Activated CD8-positive, alpha-beta T cell treated with anti-CD3 and anti-CD28 coated beads for 36 hours (primary cell): ENCODE results near the gene CHURC1. TPM values are rescaled to one million over a fixed set of nuclear protein-coding genes. Genes with fewer than 3 reads are reported as not detected.

Experiments
- ATAC-seq: fragments of 200-7000 bp; cut with Tn5 transposase; one replicate; pipeline ENCODE4 v1.10.0; 2021; ENCODE audit warnings: mild to moderate bottlenecking, moderate library complexity
- CTCF ChIA-PET: fragments of 350-600 bp; sonication (Branson Sonifier 250); formaldehyde crosslinking; loops from one replicate; lab custom pipeline; 2021; ENCODE audit warnings: antibody characterized with exemption; lab: Charles Lee
- POLR2A ChIA-PET: fragments of 350-600 bp; sonication (Branson Sonifier 250); formaldehyde crosslinking; loops from one replicate; lab custom pipeline; 2021; ENCODE audit warnings: antibody characterized with exemption; lab: Charles Lee
- DNase-seq: peaks from one replicate; pipeline ENCODE4 v3.0.0-alpha.2; 2020
- H3K27ac Mint-ChIP-seq: one replicate; pipeline ENCODE4 v1.8.0; 2021; ENCODE audit warnings: mild to moderate bottlenecking, mixed read lengths
- H3K27me3 Mint-ChIP-seq: one replicate; pipeline ENCODE4 v1.8.0; 2021; ENCODE audit warnings: mixed read lengths
- H3K36me3 Mint-ChIP-seq: one replicate; pipeline ENCODE4 v1.8.0; 2021; ENCODE audit warnings: low read depth, mixed read lengths
- H3K4me1 Mint-ChIP-seq: one replicate; pipeline ENCODE4 v1.8.0; 2021; ENCODE audit warnings: low read depth, mixed read lengths
- H3K4me3 Mint-ChIP-seq: one replicate; pipeline ENCODE4 v1.8.0; 2021; ENCODE audit warnings: mild to moderate bottlenecking, moderate library complexity, mixed read lengths
- H3K9me3 Mint-ChIP-seq: one replicate; pipeline ENCODE4 v1.8.0; 2021; ENCODE audit warnings: mixed read lengths
- CTCF ChIP-seq: fragments of 200-600 bp; IDR thresholded peaks from one replicate; pipeline ENCODE4 v1.8.0; 2022; ENCODE audit warnings: antibody characterized with exemption, mild to moderate bottlenecking
- intact Hi-C: fragments of 100-400 bp; cut with micrococcal nuclease; formaldehyde crosslinking; loops from one replicate; pipeline ENCODE4 v1.10.0; 2022
- total RNA-seq, 2 experiments: library from RNA; stranded (reverse); gene quantifications; one replicate each; pipeline ENCODE4 v1.2.3, GENCODE V29; 2021

CHURC1 gene
- total RNA-seq, 2 experiments from 2014 or later: 47.0 to 57.4 TPM

- CTCF ChIA-PET: no interaction called here
- Mint-ChIP-seq H3K36me3 (no peaks in the 10 kb centered on the region), H3K27me3 (no peaks in the 10 kb centered on the region), H3K4me3 (peak within 1 kb of the TSS; percentile 76), H3K9me3 (no peaks in the 10 kb centered on the region), H3K4me1 (peaks cover 3% of the 10 kb centered on the region), H3K27ac (peak within 1 kb of the TSS; percentile 71)
- ATAC-seq: peak; percentile 76
- POLR2A ChIA-PET: no interaction called here
- TF ChIP-seq CTCF: no peak
- DNase-seq: peak; percentile 39
- intact Hi-C loops: no loop called here
Measured at GRCh38 chr14:64971943-64972791, 57.9 kb downstream of the CHURC1 start, which contains the start of gene RAB15. Gene RAB15, minus strand, starts transcription at chr14:64972336. Its CDS starts 260 bp downstream, at chr14:64972076.

DNA sequence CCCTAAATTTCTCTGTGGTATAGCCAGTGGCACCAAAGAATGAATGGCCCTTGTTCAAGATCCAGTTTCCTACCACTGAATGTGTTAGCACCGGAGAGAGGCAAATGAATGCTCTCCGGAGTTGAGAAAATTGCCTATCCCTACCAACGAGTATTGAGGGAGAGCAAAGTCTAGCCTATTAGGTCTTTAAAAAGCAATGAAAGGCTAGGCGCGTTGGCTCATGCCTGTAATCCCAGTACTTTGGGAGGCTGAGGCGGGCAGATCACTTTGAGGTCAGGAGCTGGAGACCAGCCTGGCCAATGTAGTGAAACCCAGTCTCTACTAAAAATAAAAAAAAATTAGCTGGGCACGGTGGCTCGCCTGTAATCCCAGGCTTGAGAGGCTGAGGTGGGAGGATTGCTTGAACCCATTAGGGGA is 58.8 kb downstream of the CHURC1 start:
- H3K9me3 Mint-ChIP-seq: no peaks in the 10 kb centered on the region
- POLR2A ChIA-PET: no interaction called here
- H3K4me1 Mint-ChIP-seq: peaks cover 3% of the 10 kb centered on the region
- H3K4me3 Mint-ChIP-seq: peak overlapping the region; percentile 76
- no peaks in the 10 kb centered on the region for H3K36me3 Mint-ChIP-seq
- intact Hi-C loops: no loop called here
- ATAC-seq: no peak
- no peak for TF ChIP-seq CTCF
- DNase-seq: no peak
- H3K27me3 Mint-ChIP-seq: no peaks in the 10 kb centered on the region
- CTCF ChIA-PET: no interaction called here
- H3K27ac Mint-ChIP-seq: no peak overlapping the region

GRCh38 chr14:64973826-64974225 is 59.6 kb downstream of the CHURC1 start:
- intact Hi-C loops: no loop called here
- CTCF ChIA-PET: interaction anchor here (1.0 kb wide), 1 partner anchor 11 kb away, joined by 3 read pairs; no protein-coding TSS in a partner anchor
- POLR2A ChIA-PET: no interaction called here
- TF ChIP-seq CTCF: no peak
- Mint-ChIP-seq H3K9me3 (no peaks in the 10 kb centered on the region), H3K36me3 (no peaks in the 10 kb centered on the region), H3K4me3 (no peak overlapping the region), H3K27me3 (no peaks in the 10 kb centered on the region), H3K4me1 (peaks cover 3% of the 10 kb centered on the region), H3K27ac (no peak overlapping the region)
- DNase-seq (no peak), ATAC-seq (no peak)

DNA sequence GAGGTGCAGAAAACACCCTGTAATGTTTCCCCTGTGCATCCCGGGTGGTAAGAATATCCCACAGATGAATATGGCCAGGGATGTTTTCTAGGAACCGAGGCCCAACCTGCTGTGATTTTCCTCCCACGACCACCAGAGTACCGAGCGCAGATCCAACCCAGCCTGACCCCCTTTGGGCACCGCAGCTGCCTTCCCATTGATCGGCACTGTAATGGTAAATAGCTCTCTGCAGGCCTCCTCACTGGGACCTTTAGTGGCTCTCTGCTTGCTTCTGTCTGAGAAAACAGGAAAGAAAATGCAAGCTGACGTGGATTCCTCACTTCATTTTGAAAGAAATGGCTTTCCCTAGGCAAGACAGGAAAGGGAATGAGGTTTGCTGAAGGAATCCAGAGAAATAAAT is 60.3 kb downstream of the CHURC1 start:
- intact Hi-C loops: no loop called here
- H3K9me3 Mint-ChIP-seq: no peaks in the 10 kb centered on the region
- no peak for TF ChIP-seq CTCF
- no peak overlapping the region for H3K4me3 Mint-ChIP-seq
- no peaks in the 10 kb centered on the region for H3K27me3 Mint-ChIP-seq
- CTCF ChIA-PET: interaction anchor here (0.9 to 1.0 kb wide), 2 partner anchors 10 to 151 kb away, joined by 3 to 4 read pairs; no protein-coding TSS in a partner anchor
- no peak for DNase-seq
- H3K36me3 Mint-ChIP-seq: no peaks in the 10 kb centered on the region
- ATAC-seq: no peak
- no peak overlapping the region for H3K27ac Mint-ChIP-seq
- peaks cover 3% of the 10 kb centered on the region for H3K4me1 Mint-ChIP-seq
- POLR2A ChIA-PET: no interaction called here
